ENCODE results near the gene USP20. TPM values are rescaled to one million over a fixed set of nuclear protein-coding genes. Genes with fewer than 3 reads are reported as not detected.
A peak's percentile ranks its signal among the peaks of the same experiment; 100 is the strongest.

The USP20 gene
- total RNA-seq, 1 donor from 2014 or later = 35.9 TPM

- Mint-ChIP-seq H3K27me3 (ENCODE audit: low read depth) (no peaks in the 10 kb centered on the region), H3K36me3 (ENCODE audit: low read depth) (no peaks in the 10 kb centered on the region), H3K27ac (ENCODE audit: unreplicated experiment) (no peak overlapping the region), H3K4me3 (no peak overlapping the region), H3K4me1 (peaks cover 30% of the 10 kb centered on the region), H3K9me3 (no peaks in the 10 kb centered on the region)
- TF ChIP-seq CTCF (conservative IDR thresholded peaks at IDR 0.05) = no peak
- no peak for DNase-seq (ENCODE audit: low read depth, low spot score)
Observed at GRCh38 chr9:129839324-129840023, 4.2 kb downstream of the USP20 start.

- no peak for TF ChIP-seq CTCF (conservative IDR thresholded peaks at IDR 0.05)
- Mint-ChIP-seq H3K27ac (ENCODE audit: unreplicated experiment) (no peak overlapping the region), H3K36me3 (ENCODE audit: low read depth) (no peaks in the 10 kb centered on the region), H3K4me3 (peak overlapping the region; percentile 31), H3K9me3 (no peaks in the 10 kb centered on the region), H3K4me1 (peaks cover 25% of the 10 kb centered on the region), H3K27me3 (ENCODE audit: low read depth) (no peaks in the 10 kb centered on the region)
- no peak for DNase-seq (ENCODE audit: low read depth, low spot score)
Observed at GRCh38 chr9:129840034-129840433, 4.8 kb downstream of the USP20 start.

GRCh38 chr9:129841071-129841470 is 5.8 kb downstream of the USP20 start:
- H3K4me1 Mint-ChIP-seq = peaks cover 20% of the 10 kb centered on the region

GRCh38 chr9:129845373-129845772 is 10.1 kb downstream of the USP20 start:
- H3K4me1 Mint-ChIP-seq = peaks cover 6% of the 10 kb centered on the region
- no peaks in the 10 kb centered on the region for H3K36me3 Mint-ChIP-seq (ENCODE audit: low read depth)
- TF ChIP-seq CTCF (conservative IDR thresholded peaks at IDR 0.05) = no peak
- H3K27me3 Mint-ChIP-seq (ENCODE audit: low read depth) = no peaks in the 10 kb centered on the region
- H3K4me3 Mint-ChIP-seq = no peak overlapping the region
- H3K9me3 Mint-ChIP-seq = no peaks in the 10 kb centered on the region
- peak overlapping the region; percentile 67 for H3K27ac Mint-ChIP-seq (ENCODE audit: unreplicated experiment)
- no peak for DNase-seq (ENCODE audit: low read depth, low spot score)

More at GRCh38 chr9:129841071-129841470, 5.8 kb downstream of the USP20 start:
- H3K36me3 Mint-ChIP-seq (ENCODE audit: low read depth) = no peaks in the 10 kb centered on the region
- TF ChIP-seq CTCF (conservative IDR thresholded peaks at IDR 0.05) = no peak
- peak overlapping the region; percentile 24 for H3K4me3 Mint-ChIP-seq
- H3K27ac Mint-ChIP-seq (ENCODE audit: unreplicated experiment) = no peak overlapping the region
- H3K9me3 Mint-ChIP-seq = no peaks in the 10 kb centered on the region
- no peak for DNase-seq (ENCODE audit: low read depth, low spot score)
- no peaks in the 10 kb centered on the region for H3K27me3 Mint-ChIP-seq (ENCODE audit: low read depth)

- Mint-ChIP-seq H3K9me3 (no peaks in the 10 kb centered on the region), H3K27me3 (ENCODE audit: low read depth) (no peaks in the 10 kb centered on the region)
Observed at GRCh38 chr9:129848712-129849441, 13.6 kb downstream of the USP20 start.

More at GRCh38 chr9:129848712-129849441, 13.6 kb downstream of the USP20 start:
- no peaks in the 10 kb centered on the region for H3K36me3 Mint-ChIP-seq (ENCODE audit: low read depth)
- no peaks in the 10 kb centered on the region for H3K4me1 Mint-ChIP-seq
- no peak for DNase-seq (ENCODE audit: low read depth, low spot score)
- H3K27ac Mint-ChIP-seq (ENCODE audit: unreplicated experiment) = no peak overlapping the region
- no peak overlapping the region for H3K4me3 Mint-ChIP-seq
- no peak for TF ChIP-seq CTCF (conservative IDR thresholded peaks at IDR 0.05)

Data from neural crest cell (in vitro differentiated cells).